Measurements from ENCODE around the gene CAV1. TPM values are rescaled to one million over a fixed set of nuclear protein-coding genes. Genes with fewer than 3 reads are reported as not detected.

CAV1 gene
- total RNA-seq, 1 donor, result 1.5 TPM

- Histone ChIP-seq H3K4me1 (ENCODE audit: insufficient read depth, low read length) (peaks cover 14% of the 10 kb centered on the region), H3K9me3 (ENCODE audit: low read depth, low read length) (no peaks in the 10 kb centered on the region), H3K27me3 (ENCODE audit: insufficient read depth, low read length) (peaks cover 61% of the 10 kb centered on the region), H3K4me3 (ENCODE audit: low read length) (peak within 1 kb of the TSS; percentile 10)
These were observed 25.4 kb upstream of the CAV1 start, which contains the start of gene CAV2 for GRCh38 chr7:116499168-116500077. Gene CAV2, plus strand, starts transcription at chr7:116499738. Its CDS starts 44 bp downstream, at chr7:116499782.

- no peaks in the 10 kb centered on the region for H3K9me3 ChIP-seq (ENCODE audit: low read depth, low read length)
- H3K27me3 ChIP-seq (ENCODE audit: insufficient read depth, low read length), result peaks cover 61% of the 10 kb centered on the region
- H3K4me3 ChIP-seq (ENCODE audit: low read length), result peak overlapping the region; percentile 10
These were observed 24.6 kb upstream of the CAV1 start for GRCh38 chr7:116500078-116500853.

DNA sequence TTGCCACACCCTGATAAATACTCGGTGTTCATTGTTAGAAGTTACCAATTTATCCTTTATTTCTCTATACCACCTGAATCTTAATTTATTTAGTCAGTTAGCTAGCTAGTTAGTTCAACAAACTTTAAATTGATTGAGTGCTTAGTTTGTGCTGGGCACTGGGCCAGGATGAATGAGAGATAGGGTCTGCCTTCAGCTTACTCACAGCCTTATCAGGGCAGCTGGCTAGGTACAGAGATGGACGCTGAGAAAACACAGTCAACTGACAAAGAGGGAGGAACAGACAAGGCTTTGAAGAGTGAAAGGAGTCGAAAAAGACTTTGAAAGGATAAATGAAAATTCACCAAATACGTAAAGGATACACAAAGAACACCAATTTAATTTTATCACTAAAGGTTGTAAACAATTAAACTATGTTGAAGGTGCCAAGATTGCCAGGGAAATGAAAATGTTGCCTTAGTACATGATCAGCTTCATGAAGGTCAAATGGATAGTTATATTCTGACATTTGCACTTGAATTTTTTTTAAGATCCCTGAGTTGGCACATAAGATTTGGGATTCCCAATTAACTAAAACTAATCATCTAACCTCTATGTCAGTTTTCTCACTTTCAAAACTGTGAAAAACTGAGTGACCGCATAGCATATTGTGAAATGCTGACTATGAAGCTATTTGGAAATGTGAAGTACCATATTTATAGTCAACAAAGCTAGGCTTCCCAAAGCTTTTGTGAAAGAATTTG is 23.2 kb upstream of the CAV1 start:
- Histone ChIP-seq H3K4me3 (ENCODE audit: low read length) (no peak overlapping the region), H3K4me1 (ENCODE audit: insufficient read depth, low read length) (peaks cover 14% of the 10 kb centered on the region), H3K9me3 (ENCODE audit: low read depth, low read length) (no peaks in the 10 kb centered on the region), H3K27me3 (ENCODE audit: insufficient read depth, low read length) (peaks cover 64% of the 10 kb centered on the region)

More at GRCh38 chr7:116500078-116500853, 24.6 kb upstream of the CAV1 start:
- H3K4me1 ChIP-seq (ENCODE audit: insufficient read depth, low read length), result peaks cover 14% of the 10 kb centered on the region

DNA sequence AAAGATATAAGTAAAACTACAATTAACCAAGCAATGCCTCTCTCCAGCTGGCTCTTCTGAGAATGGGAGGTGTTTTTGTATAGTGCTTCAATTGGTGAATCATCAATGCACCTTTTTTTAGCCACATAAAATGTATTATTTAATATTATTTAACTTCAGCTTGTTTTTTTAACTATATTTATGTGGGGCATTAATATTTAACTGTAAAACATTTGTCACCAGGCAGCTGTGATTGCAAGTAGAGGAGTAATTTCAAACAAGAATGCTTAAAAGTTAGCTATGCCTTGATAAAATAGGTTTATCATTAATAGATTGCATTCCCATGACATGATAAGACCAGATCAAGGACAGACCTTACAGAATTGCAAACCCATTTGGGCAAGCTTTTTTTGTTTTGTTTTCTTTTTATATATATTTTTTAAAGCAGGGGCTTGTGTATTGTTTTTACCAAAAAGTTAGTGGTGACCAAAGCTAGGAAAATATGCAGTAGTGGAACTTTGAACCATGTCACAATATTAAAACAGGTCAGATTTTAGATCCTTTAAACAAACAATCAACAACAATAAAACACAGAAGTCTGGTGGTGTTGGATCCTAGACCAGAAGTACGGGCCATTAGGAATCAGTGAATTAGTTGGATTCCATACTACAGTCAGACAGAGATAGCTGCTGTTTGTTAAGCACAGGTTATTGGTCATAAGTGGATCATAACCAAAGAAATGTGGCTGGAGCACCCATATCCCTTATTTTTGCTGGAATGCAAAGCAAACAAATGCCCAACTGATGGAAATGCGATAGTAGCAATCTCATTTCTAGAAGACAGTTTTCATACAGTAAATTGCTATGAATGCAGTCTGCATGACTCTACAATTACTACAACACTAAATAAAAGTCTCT is 22.4 kb upstream of the CAV1 start:
- H3K27me3 ChIP-seq (ENCODE audit: insufficient read depth, low read length), result peaks cover 62% of the 10 kb centered on the region
- H3K4me3 ChIP-seq (ENCODE audit: low read length), result no peak overlapping the region
- H3K4me1 ChIP-seq (ENCODE audit: insufficient read depth, low read length), result peaks cover 14% of the 10 kb centered on the region
- H3K9me3 ChIP-seq (ENCODE audit: low read depth, low read length), result no peaks in the 10 kb centered on the region

DNA sequence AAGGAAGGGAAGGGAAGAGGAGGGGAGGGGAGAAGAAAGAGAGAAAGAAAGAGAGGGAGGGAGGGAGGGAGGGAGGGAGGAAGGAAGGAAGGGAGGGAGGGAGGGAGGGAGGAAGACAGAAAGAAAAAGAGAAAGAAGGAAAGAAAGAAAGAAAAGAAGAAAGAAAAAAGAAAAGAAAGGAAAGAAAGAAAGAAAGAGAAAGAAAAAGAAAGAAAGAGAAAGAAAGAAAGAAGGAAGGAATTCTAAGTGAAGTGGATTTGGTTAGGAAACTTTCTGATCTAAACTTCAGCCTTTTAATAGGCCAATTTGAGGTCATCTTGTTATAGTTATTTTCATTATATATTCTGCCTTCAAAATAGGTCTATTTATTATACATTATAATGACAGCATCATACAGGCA is 21.0 kb upstream of the CAV1 start:
- peaks cover 50% of the 10 kb centered on the region for H3K27me3 ChIP-seq (ENCODE audit: insufficient read depth, low read length)
- peaks cover 14% of the 10 kb centered on the region for H3K4me1 ChIP-seq (ENCODE audit: insufficient read depth, low read length)
- no peaks in the 10 kb centered on the region for H3K9me3 ChIP-seq (ENCODE audit: low read depth, low read length)
- H3K4me3 ChIP-seq (ENCODE audit: low read length), result no peak overlapping the region

DNA sequence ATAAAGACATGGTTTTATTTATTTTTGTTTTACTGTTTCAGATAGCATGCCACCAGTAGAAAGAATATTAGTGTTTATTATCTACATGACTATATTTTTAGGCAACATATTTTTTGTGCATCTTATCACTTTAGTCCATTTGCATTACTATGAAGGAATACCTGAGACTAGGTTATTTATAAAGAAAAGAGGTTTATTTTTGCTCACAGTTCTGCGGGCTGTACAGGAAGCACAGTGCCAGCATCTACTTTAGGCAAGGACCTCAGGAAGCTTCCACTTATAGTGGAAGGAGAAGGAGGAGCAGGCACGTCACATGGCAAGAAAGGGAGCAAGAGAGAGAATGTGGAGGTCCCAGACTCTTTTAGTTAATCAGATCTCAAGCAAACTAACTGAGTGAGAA is 19.6 kb upstream of the CAV1 start:
- Histone ChIP-seq H3K4me1 (ENCODE audit: insufficient read depth, low read length) (peaks cover 4% of the 10 kb centered on the region), H3K4me3 (ENCODE audit: low read length) (no peak overlapping the region), H3K27me3 (ENCODE audit: insufficient read depth, low read length) (peaks cover 39% of the 10 kb centered on the region), H3K9me3 (ENCODE audit: low read depth, low read length) (no peaks in the 10 kb centered on the region)

GRCh38 chr7:116505823-116506222 is 19.0 kb upstream of the CAV1 start:
- Histone ChIP-seq H3K9me3 (ENCODE audit: low read depth, low read length) (no peaks in the 10 kb centered on the region), H3K27me3 (ENCODE audit: insufficient read depth, low read length) (peaks cover 33% of the 10 kb centered on the region)

GRCh38 chr7:116509982-116510579 is 14.8 kb upstream of the CAV1 start:
- Histone ChIP-seq H3K9me3 (ENCODE audit: low read depth, low read length) (no peaks in the 10 kb centered on the region), H3K4me3 (ENCODE audit: low read length) (no peak overlapping the region), H3K27me3 (ENCODE audit: insufficient read depth, low read length) (peaks cover 4% of the 10 kb centered on the region), H3K4me1 (ENCODE audit: insufficient read depth, low read length) (no peaks in the 10 kb centered on the region)

More at GRCh38 chr7:116505823-116506222, 19.0 kb upstream of the CAV1 start:
- Histone ChIP-seq H3K4me1 (ENCODE audit: insufficient read depth, low read length) (no peaks in the 10 kb centered on the region), H3K4me3 (ENCODE audit: low read length) (no peak overlapping the region)

DNA sequence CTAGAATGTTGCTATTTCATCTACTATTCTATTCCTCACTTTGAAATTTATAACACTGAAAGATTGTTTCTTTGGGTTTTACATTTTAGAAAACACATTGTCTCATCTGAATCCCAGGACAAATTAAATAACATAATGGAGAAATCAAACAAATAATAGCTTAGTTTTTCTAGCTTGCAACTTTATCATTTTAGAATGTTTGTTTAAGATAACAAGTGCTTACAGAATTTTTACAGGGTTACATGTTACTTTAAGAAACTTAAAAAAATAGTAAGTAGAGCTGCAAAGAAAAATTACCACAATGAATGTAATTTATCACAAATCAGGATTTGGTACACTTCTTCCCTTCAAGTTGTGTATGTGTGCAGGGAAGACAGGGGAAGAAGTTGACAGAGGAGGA is 14.0 kb upstream of the CAV1 start:
- H3K4me3 ChIP-seq (ENCODE audit: low read length), result no peak overlapping the region
- no peaks in the 10 kb centered on the region for H3K4me1 ChIP-seq (ENCODE audit: insufficient read depth, low read length)
- peaks cover 5% of the 10 kb centered on the region for H3K27me3 ChIP-seq (ENCODE audit: insufficient read depth, low read length)
- no peaks in the 10 kb centered on the region for H3K9me3 ChIP-seq (ENCODE audit: low read depth, low read length)

GRCh38 chr7:116511552-116512519 is 13.0 kb upstream of the CAV1 start:
- Histone ChIP-seq H3K4me3 (ENCODE audit: low read length) (peak overlapping the region; percentile 7), H3K4me1 (ENCODE audit: insufficient read depth, low read length) (no peaks in the 10 kb centered on the region), H3K27me3 (ENCODE audit: insufficient read depth, low read length) (peaks cover 13% of the 10 kb centered on the region), H3K9me3 (ENCODE audit: low read depth, low read length) (no peaks in the 10 kb centered on the region)

- no peak overlapping the region for H3K4me3 ChIP-seq (ENCODE audit: low read length)
- peaks cover 18% of the 10 kb centered on the region for H3K27me3 ChIP-seq (ENCODE audit: insufficient read depth, low read length)
- no peaks in the 10 kb centered on the region for H3K4me1 ChIP-seq (ENCODE audit: insufficient read depth, low read length)
- H3K9me3 ChIP-seq (ENCODE audit: low read depth, low read length), result no peaks in the 10 kb centered on the region
These were observed 12.2 kb upstream of the CAV1 start for GRCh38 chr7:116512520-116513188.

GRCh38 chr7:116515584-116515983 is 9.3 kb upstream of the CAV1 start:
- H3K9me3 ChIP-seq (ENCODE audit: low read depth, low read length), result no peaks in the 10 kb centered on the region
- no peaks in the 10 kb centered on the region for H3K4me1 ChIP-seq (ENCODE audit: insufficient read depth, low read length)
- no peak overlapping the region for H3K4me3 ChIP-seq (ENCODE audit: low read length)
- peaks cover 30% of the 10 kb centered on the region for H3K27me3 ChIP-seq (ENCODE audit: insufficient read depth, low read length)

Data from mononuclear cell (primary cell).